Mesendoderm (in vitro differentiated cells): ENCODE measurements around the gene RNF113A.

Experiments used
- DNase-seq: peaks from one replicate; pipeline ENCODE4 v3.0.0; 2013
- H2AK5ac ChIP-seq: 2 replicates; pipeline ENCODE4 v1.6.1; 2013; ENCODE audit warnings: low read length, inconsistent platforms
- H2BK120ac ChIP-seq: 2 replicates; pipeline ENCODE4 v1.6.1; 2013; ENCODE audit warnings: low read depth, mild to moderate bottlenecking, low read length, moderate library complexity, mixed read lengths
- H2BK15ac ChIP-seq: replicated peaks from 2 replicates; pipeline ENCODE4 v1.6.1; 2013; ENCODE audit warnings: low read depth, mild to moderate bottlenecking, moderate library complexity
- H2BK5ac ChIP-seq: 2 replicates; pipeline ENCODE4 v1.6.1; 2013; ENCODE audit warnings: low read length, inconsistent platforms
- H3K18ac ChIP-seq: 2 replicates; pipeline ENCODE4 v1.6.1; 2013; ENCODE audit warnings: mild to moderate bottlenecking, low read length, mixed read lengths
- H3K23ac ChIP-seq: one replicate; pipeline ENCODE4 v1.6.1; 2013; ENCODE audit warnings: low read length
- H3K27ac ChIP-seq: 2 replicates; pipeline ENCODE4 v1.5.1; 2013; ENCODE audit warnings: low read depth, mild to moderate bottlenecking, inconsistent platforms, low read length, moderate library complexity
- H3K27me3 ChIP-seq: 2 replicates; pipeline ENCODE4 v1.6.1; 2013; ENCODE audit warnings: low read length, control low read depth, mild to moderate bottlenecking, inconsistent platforms; ENCODE audit not compliant: insufficient read depth, poor library complexity
- H3K36me3 ChIP-seq: 2 replicates; pipeline ENCODE4 v1.6.1; 2013; ENCODE audit warnings: low read length, inconsistent platforms; ENCODE audit not compliant: control insufficient read depth, insufficient read depth
- H3K4ac ChIP-seq: one replicate; pipeline ENCODE4 v1.6.1; 2013; ENCODE audit warnings: low read depth, mild to moderate bottlenecking, low read length, moderate library complexity
- H3K4me1 ChIP-seq: 2 replicates; pipeline ENCODE4 v1.6.1; 2013; ENCODE audit warnings: low read depth, low read length, inconsistent platforms; ENCODE audit not compliant: control insufficient read depth
- H3K4me2 ChIP-seq: 2 replicates; pipeline ENCODE4 v1.6.1; 2013; ENCODE audit warnings: low read length
- H3K4me3 ChIP-seq: 2 replicates; pipeline ENCODE4 v1.5.1; 2013; ENCODE audit warnings: mild to moderate bottlenecking, low read length
- H3K56ac ChIP-seq: one replicate; pipeline ENCODE4 v1.6.1; 2013; ENCODE audit warnings: low read length
- H3K79me1 ChIP-seq: 2 replicates; pipeline ENCODE4 v1.6.1; 2013; ENCODE audit warnings: low read length, inconsistent platforms
- H3K79me2 ChIP-seq: 2 replicates; pipeline ENCODE4 v1.6.1; 2013; ENCODE audit warnings: mild to moderate bottlenecking, low read length; ENCODE audit not compliant: control insufficient read depth, insufficient read depth
- H3K9ac ChIP-seq: 2 replicates; pipeline ENCODE4 v1.6.1; 2013; ENCODE audit warnings: low read length, inconsistent platforms
- H4K5ac ChIP-seq: one replicate; pipeline ENCODE4 v1.6.1; 2013; ENCODE audit warnings: low read length
- H4K8ac ChIP-seq: one replicate; pipeline ENCODE4 v1.6.1; 2013; ENCODE audit warnings: low read depth, mild to moderate bottlenecking, control low read depth, low read length, moderate library complexity
- WGBS: extraction: QIAGEN DNeasy Blood & Tissue Kit; methylation state at CpG from one replicate; pipeline ENCODE4 v1.1.7; 2013; ENCODE audit warnings: low lambda C conversion rate, missing lambda C conversion rate; ENCODE audit not compliant: insufficient coverage; ENCODE audit errors: extremely low coverage; 5-methylcytosine and 5-hydroxymethylcytosine counted together

RNF113A gene

DNA sequence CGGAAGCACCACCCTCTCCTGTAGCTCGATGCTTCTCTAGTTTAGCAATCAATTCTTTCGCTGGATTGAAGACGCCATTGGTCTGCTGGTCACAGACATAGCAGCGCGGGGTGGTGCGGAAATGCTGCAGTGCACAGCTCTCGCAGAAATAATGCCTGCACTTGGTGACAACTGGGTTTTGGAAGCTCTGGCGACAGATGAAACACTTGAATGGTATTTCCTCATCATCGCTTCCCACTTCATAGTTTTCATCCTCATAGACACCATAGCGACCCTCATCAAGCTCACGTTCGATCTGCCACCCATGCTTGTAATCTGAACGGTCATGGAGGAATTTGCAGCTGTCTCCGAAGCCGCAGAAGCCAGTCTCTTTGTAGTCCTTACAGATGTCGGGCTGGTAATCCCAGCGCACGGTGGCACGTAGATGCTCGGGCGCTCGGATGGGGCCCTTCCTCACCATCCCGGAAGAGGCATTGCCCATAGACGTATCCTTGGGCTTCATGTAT is 854 bp downstream of the RNF113A start:
- Histone ChIP-seq H3K27me3 (no peaks in the 10 kb centered on the region), H3K18ac (no peak overlapping the region), H2BK120ac (no peak overlapping the region), H4K5ac (no peak overlapping the region), H3K79me2 (no peaks in the 10 kb centered on the region), H3K9ac (peak overlapping the region; percentile 80), H3K4me3 (peak overlapping the region; percentile 72), H2AK5ac (no peak overlapping the region), H3K56ac (peak overlapping the region; percentile 83), H3K79me1 (no peaks in the 10 kb centered on the region), H3K27ac (no peak overlapping the region), H2BK5ac (no peak overlapping the region), H4K8ac (no peak overlapping the region), H2BK15ac (no peak overlapping the region), H3K23ac (no peak overlapping the region), H3K4me2 (peak overlapping the region; percentile 75), H3K4ac (no peak overlapping the region), H3K36me3 (no peaks in the 10 kb centered on the region), H3K4me1 (no peaks in the 10 kb centered on the region)
- no CpG with 5 or more reads among the region's 25 CpGs for WGBS
- peak; percentile 10 for DNase-seq

DNA sequence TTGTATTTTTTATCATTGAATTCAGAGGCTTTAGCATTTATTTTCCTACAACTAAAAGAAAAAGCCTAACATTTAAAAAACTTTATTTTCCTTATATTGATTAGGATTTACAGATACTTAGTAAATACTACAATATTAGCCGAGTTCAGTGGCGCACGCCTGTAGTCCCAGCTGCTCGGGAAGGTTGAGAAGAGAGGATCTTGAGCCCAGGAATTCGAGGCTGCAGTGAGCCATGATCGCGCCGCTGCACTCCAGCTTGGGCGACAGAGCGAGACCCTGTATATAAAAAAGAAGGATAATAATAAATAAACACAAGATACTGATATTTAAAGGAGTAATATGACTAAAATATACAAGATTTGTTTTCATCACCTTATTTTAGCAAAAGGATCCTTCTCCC is 18.1 kb downstream of the RNF113A start:
- H4K8ac ChIP-seq, result peak overlapping the region; percentile 86
- no CpG with 5 or more reads among the region's 10 CpGs for WGBS
- no peak overlapping the region for H3K4ac ChIP-seq
- H3K36me3 ChIP-seq, result no peaks in the 10 kb centered on the region
- DNase-seq, result peak; percentile 0
- no peak overlapping the region for H3K23ac ChIP-seq
- H2BK5ac ChIP-seq, result no peak overlapping the region
- no peak overlapping the region for H3K4me3 ChIP-seq
- peaks cover 8% of the 10 kb centered on the region for H3K79me2 ChIP-seq
- H3K9ac ChIP-seq, result peak overlapping the region; percentile 53
- no peak overlapping the region for H4K5ac ChIP-seq
- H2BK15ac ChIP-seq, result no peak overlapping the region
- no peak overlapping the region for H3K27ac ChIP-seq
- H2BK120ac ChIP-seq, result no peak overlapping the region
- H3K4me2 ChIP-seq, result no peak overlapping the region
- no peaks in the 10 kb centered on the region for H3K79me1 ChIP-seq
- H2AK5ac ChIP-seq, result no peak overlapping the region
- H3K18ac ChIP-seq, result no peak overlapping the region
- H3K4me1 ChIP-seq, result no peaks in the 10 kb centered on the region
- H3K56ac ChIP-seq, result peak overlapping the region; percentile 49
- H3K27me3 ChIP-seq, result no peaks in the 10 kb centered on the region

- DNase-seq, result peak; percentile 99
- no peak within 1 kb of the TSS for H2BK5ac ChIP-seq
- H3K56ac ChIP-seq, result peak within 1 kb of the TSS; percentile 93
- no peak within 1 kb of the TSS for H2BK120ac ChIP-seq
- peak within 1 kb of the TSS; percentile 81 for H3K4ac ChIP-seq
- no peak within 1 kb of the TSS for H2AK5ac ChIP-seq
- H2BK15ac ChIP-seq, result no peak within 1 kb of the TSS
- no CpG with 5 or more reads among the region's 54 CpGs for WGBS
- no peaks in the 10 kb centered on the region for H3K27me3 ChIP-seq
- H4K8ac ChIP-seq, result peak within 1 kb of the TSS; percentile 86
- H3K79me1 ChIP-seq, result no peaks in the 10 kb centered on the region
- H3K4me3 ChIP-seq, result peak within 1 kb of the TSS; percentile 89
- peaks cover 8% of the 10 kb centered on the region for H3K79me2 ChIP-seq
- H3K4me2 ChIP-seq, result peak within 1 kb of the TSS; percentile 62
- no peak within 1 kb of the TSS for H3K23ac ChIP-seq
- peak within 1 kb of the TSS; percentile 90 for H3K9ac ChIP-seq
- H3K18ac ChIP-seq, result no peak within 1 kb of the TSS
- H3K4me1 ChIP-seq, result no peaks in the 10 kb centered on the region
- H4K5ac ChIP-seq, result no peak within 1 kb of the TSS
- H3K36me3 ChIP-seq, result no peaks in the 10 kb centered on the region
- peak within 1 kb of the TSS; percentile 31 for H3K27ac ChIP-seq
Measured at GRCh38 chrX:119852382-119853353, 18.9 kb downstream of the RNF113A start, which contains the start of gene UPF3B. TSS of gene UPF3B (minus strand) at chrX:119852963. CDS start at chrX:119852928, 35 bp downstream.

DNA sequence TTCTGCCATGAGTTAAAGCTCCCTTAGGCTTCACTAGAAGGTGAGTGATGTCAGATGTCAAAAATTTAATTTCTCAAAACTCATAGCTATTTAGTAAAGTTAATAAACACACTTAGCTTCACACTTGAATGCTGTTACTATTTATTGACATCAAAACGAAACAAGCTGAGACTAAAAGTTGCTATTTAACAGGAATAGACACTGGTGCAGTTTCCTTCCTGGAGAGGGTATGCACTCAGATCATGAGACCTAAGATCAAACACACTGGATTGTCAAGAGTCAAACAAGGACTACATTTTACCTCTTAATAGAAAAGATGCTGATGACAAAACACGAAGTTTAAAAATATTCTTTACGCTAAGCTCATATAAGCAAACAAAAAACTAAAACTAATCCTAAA is 37.6 kb downstream of the RNF113A start:
- Histone ChIP-seq H3K23ac (no peak overlapping the region), H3K4ac (no peak overlapping the region), H3K4me1 (no peaks in the 10 kb centered on the region), H3K79me2 (no peaks in the 10 kb centered on the region), H3K56ac (no peak overlapping the region), H4K8ac (no peak overlapping the region), H2BK120ac (no peak overlapping the region), H4K5ac (no peak overlapping the region), H3K27me3 (no peaks in the 10 kb centered on the region), H3K18ac (no peak overlapping the region), H3K79me1 (no peaks in the 10 kb centered on the region), H2BK15ac (no peak overlapping the region), H2AK5ac (no peak overlapping the region), H2BK5ac (no peak overlapping the region), H3K36me3 (peaks cover 3% of the 10 kb centered on the region), H3K4me3 (no peak overlapping the region), H3K4me2 (no peak overlapping the region), H3K9ac (no peak overlapping the region), H3K27ac (no peak overlapping the region)
- DNase-seq, result no peak
- WGBS, result no CpG with 5 or more reads among the region's 3 CpGs

GRCh38 chrX:119828446-119828845 is 43.1 kb downstream of the RNF113A start:
- Histone ChIP-seq H3K4ac (no peak overlapping the region), H3K79me2 (no peaks in the 10 kb centered on the region), H2AK5ac (no peak overlapping the region), H3K79me1 (no peaks in the 10 kb centered on the region), H3K23ac (no peak overlapping the region), H3K18ac (no peak overlapping the region), H3K36me3 (no peaks in the 10 kb centered on the region), H2BK5ac (no peak overlapping the region), H4K5ac (no peak overlapping the region), H3K56ac (no peak overlapping the region), H2BK120ac (no peak overlapping the region), H4K8ac (no peak overlapping the region), H3K27ac (no peak overlapping the region), H3K4me3 (no peak overlapping the region), H3K4me2 (no peak overlapping the region), H2BK15ac (no peak overlapping the region), H3K9ac (no peak overlapping the region), H3K4me1 (no peaks in the 10 kb centered on the region), H3K27me3 (no peaks in the 10 kb centered on the region)
- DNase-seq, result no peak
- no CpG with 5 or more reads among the region's 5 CpGs for WGBS
